Jurkat, Clone E6-1 (cell line): ENCODE measurements around the gene SRRM4.

Source experiments
- DNase-seq: peaks from one replicate; pipeline ENCODE4 v3.0.0-alpha.2; 2011; ENCODE audit warnings: low read depth, low spot score
- H3K4me3 ChIP-seq: 2 replicates; pipeline ENCODE4 v1.5.1; 2011; ENCODE audit warnings: mild to moderate bottlenecking, low read length, control low read depth, moderate library complexity

The SRRM4 gene

GRCh38 chr12:119153477-119154434, 172.4 kb downstream of the SRRM4 start:
- H3K4me3 ChIP-seq, result no peak overlapping the region
- DNase-seq, result no peak

GRCh38 chr12:119154435-119154818, 173.1 kb downstream of the SRRM4 start:
- DNase-seq, result no peak
- H3K4me3 ChIP-seq, result no peak overlapping the region

DNA sequence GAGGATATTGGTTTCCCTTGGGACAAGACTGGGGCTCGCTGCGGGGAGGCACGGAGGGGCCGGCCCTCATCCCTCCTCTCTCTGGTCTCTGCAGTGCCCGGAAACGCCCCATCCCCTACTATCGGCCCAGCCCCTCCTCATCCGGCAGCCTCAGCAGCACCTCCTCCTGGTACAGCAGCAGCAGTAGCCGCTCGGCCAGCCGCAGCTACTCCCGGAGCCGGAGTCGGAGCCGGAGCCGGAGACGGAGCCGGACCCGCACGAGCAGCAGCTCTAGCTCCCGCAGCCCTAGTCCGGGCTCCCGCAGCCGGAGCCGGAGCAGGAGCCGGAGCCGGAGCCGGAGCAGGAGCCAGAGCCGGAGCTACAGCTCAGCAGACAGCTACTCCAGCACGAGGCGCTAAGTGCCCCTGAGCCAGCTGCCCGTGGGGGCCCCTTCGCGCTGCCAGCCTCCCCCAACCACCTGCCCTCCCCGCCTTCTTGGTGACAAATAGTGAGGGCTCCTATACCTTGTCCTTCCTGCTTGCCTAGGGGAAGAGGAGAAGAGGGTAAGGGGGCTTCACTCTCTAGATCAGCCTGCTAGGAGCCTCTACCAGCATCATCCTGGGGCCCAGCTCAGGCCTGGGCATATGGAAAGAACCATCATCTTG, 175.2 kb downstream of the SRRM4 start:
- no peak for DNase-seq
- H3K4me3 ChIP-seq, result no peak overlapping the region

- no peak for DNase-seq
- no peak overlapping the region for H3K4me3 ChIP-seq
These were observed 176.2 kb downstream of the SRRM4 start for GRCh38 chr12:119157528-119157927.

DNA sequence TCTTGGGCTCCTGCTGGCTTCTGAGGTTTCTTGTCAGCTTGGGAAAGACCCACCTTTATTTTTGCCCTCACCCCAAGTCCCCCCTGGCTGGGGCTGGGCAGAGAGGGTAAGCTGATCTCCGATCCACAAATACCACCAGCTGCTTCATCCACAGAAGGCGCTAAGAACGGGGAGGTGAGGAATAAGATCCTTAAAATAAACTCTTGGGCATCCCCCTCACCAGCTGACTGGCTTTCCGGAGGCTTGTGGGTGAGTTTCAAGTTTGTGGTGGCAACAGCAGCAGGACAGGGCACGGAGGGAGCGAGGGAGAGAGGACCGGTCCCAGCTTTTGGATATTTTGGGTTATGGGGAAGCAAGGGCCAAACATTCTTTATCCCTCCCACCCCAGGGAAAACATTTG, 176.6 kb downstream of the SRRM4 start:
- no peak overlapping the region for H3K4me3 ChIP-seq
- no peak for DNase-seq

GRCh38 chr12:119158402-119158801, 177.1 kb downstream of the SRRM4 start:
- DNase-seq, result no peak
- no peak overlapping the region for H3K4me3 ChIP-seq

- no peak for DNase-seq
- H3K4me3 ChIP-seq, result no peak overlapping the region
These were observed 178.5 kb downstream of the SRRM4 start for GRCh38 chr12:119159844-119160243.

- no peak overlapping the region for H3K4me3 ChIP-seq
- no peak for DNase-seq
These were observed 186.6 kb downstream of the SRRM4 start for GRCh38 chr12:119167902-119168301.

- H3K4me3 ChIP-seq, result no peak overlapping the region
- DNase-seq, result no peak
These were observed 187.4 kb downstream of the SRRM4 start for GRCh38 chr12:119168721-119169120.

DNA sequence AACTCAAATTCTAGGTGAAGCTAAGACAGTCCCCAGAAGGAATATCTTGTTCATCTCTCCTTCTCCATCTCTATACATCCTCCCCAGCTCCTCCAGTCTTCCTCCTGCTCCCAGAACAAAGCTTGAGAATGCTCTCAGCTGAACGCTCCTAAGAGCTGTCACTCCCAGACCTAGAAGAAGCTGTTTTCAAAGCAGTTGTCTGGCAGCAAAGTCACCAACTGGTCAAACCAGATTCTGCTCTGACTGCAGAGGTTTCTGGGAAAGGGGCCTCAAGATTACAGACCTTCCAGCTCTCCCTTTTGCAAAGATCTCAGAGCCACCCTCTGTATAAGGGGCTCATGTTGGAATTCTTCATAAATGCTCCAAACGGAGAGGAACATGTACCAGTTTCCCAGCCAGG, 187.8 kb downstream of the SRRM4 start:
- DNase-seq, result no peak
- no peak overlapping the region for H3K4me3 ChIP-seq

DNA sequence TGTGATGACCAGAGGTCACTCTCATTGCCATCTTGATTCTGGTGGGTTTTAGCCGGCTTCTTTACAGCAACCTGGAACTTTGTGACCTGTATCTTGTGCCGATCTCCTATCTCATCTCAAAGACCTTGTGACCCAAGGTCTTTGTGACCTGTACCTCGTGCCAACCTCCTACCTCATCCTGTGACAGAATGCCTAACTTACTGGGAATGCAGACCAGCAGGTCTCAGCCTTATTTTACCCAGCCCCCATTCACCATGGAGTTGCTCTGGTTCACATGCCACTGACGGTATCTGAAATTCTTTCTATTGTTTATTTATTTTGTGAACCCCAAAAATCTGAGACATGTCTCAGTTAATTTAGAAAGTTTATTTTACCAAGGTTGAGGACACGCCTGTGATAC, 189.9 kb downstream of the SRRM4 start:
- no peak for DNase-seq
- H3K4me3 ChIP-seq, result no peak overlapping the region

- no peak for DNase-seq
- H3K4me3 ChIP-seq, result no peak overlapping the region
These were observed 190.5 kb downstream of the SRRM4 start for GRCh38 chr12:119171691-119172425.

DNA sequence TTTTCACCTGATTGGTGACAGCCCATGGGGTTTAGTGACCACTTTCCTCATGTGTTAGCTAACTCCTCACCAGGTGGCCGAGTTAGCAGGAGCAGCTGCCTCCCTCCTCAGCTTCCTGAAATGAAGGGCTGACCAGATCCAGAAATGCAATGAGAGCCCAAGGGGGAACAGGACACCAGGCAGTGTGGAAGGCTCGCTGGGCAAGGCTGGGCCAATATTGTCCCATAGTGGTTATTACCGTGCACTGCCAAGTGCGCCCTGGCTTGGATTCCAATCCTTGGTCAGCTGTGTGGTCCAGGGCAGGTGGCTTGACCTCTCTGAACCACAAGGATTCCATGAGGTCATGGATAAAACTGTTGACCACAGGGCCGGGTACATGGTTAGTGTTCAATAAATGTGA, 193.7 kb downstream of the SRRM4 start:
- DNase-seq, result no peak
- no peak overlapping the region for H3K4me3 ChIP-seq

DNA sequence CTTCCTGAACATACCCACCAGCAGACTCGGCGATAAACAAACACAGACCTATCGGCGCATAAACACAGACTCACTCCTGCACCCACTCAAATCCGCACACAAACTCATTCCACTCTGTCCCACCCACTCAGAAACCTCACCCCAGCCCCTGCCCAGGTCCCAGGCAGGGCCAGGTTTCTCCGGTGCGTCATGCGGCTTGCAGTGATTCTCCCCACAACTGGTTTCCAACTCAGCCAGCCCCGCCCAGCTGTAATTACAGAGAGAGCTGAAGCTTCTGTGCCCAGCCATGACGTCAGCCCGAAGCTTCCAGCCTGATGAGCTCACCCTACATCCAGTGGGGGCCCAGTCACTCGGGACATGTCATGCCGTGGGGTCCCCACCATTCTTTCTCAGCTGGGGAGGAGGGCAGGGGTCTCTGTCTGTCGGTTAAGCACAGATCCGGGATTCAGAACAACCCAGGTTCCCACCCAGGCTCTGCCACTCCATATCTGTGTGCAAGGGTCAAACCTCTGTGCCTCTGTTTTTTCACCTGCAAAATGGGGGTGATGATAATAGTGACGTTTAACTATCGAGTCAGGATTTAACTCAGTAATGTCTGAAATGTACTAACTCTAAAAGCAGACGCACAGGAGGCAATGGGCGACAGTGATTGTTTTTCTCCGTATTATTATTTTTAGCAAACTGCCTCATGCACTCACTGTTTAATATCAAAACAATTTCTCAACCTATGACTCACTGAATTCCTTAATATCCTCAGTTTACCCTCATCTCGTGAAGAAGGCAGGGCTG, 195.1 kb downstream of the SRRM4 start:
- no peak overlapping the region for H3K4me3 ChIP-seq

GRCh38 chr12:119177056-119177325, 195.7 kb downstream of the SRRM4 start:
- no peak for DNase-seq
- no peak overlapping the region for H3K4me3 ChIP-seq

More for the DNA sequence above, 195.1 kb downstream of the SRRM4 start:
- no peak for DNase-seq

DNA sequence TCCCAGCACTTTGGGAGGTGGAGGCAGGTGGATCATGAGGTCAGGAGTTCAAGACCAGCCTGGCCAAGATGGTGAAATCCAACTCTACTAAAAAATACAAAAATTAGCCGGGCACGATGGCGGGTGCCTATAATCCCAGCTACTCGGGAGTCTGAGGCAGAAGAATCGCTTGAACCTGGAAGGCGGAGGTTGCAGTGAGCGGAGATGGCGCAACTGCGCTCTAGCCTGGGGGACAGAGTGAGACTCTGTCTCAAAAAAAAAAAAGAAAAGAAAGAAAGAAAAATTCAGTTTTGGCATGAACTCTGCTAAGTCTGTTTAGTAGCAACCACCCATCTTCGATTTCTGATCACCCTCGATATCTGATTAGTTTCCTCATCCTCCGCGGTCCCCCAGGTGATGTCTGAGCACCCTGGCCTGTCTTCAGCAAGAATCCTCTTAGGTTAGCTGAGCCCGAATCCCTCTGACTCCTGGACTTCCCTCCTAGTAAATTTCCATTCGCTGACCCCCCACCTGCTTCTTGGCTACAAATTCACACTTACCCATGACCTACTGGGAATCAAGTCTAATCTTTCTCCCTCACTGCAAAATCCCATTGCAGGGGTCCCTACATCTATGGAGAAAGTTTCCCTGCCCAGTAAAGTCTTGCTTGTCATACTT, 196.5 kb downstream of the SRRM4 start:
- no peak overlapping the region for H3K4me3 ChIP-seq
- no peak for DNase-seq

DNA sequence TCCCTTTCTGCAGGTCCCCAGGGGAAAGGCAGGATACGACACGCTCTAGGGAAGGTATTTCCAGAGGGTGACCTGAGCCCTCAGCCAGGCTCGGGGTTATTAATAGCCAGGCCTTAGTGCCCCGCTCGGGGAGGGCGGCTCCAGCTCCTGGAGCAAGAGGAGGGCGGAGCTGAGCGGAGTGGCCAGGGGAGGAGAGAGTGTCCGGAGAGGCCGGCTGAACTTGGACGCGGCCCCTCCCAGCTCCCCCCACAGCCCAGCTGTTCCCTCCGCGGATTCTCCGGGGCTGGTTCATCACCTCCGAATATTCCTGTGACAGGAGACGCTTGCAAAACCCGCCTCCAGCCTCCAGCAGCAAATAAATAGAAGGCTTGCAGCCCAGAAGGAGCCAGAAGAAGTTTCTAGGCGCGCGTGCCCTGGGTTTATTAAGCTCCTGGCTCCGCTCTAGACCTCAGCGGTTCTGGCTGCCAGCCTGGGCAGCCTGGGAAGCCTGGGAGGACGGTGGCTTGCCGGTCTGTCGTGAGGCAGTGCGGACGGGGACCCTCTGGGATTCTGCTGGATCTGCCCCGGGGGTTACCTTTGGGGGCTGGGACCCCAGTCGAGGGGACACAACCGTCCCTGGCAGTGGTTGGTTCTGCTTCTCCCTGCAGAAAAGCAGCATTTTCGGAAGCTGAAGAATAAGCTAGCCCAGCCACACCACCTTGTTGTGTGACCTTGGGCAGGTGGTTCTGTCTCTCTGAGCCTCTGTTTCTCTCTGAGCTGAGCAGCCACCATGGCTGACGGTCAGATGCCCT, 197.4 kb downstream of the SRRM4 start, which contains the start of gene HSPB8:
HSPB8 (plus strand) TSS at position 388 of the 791 bp plus-strand sequence; CDS start at position 770, 382 bp downstream.
- DNase-seq, result no peak
- H3K4me3 ChIP-seq, result no peak within 1 kb of the TSS
